Caco-2 (cell line): ENCODE data around the gene UBXN6. TPM values are rescaled to one million over a fixed set of nuclear protein-coding genes. Genes with fewer than 3 reads are reported as not detected.

ENCODE experiments used
- BruUV-seq: library from RNA; stranded (reverse); fragments of 400-500 nt; replicated peaks from 2 replicates; lab custom pipeline; 2021; lab: Mats Ljungman, UMichigan
- CTCF ChIA-PET: fragments of 300-600 bp; sonication (Branson Sonifier 250); formaldehyde crosslinking; loops from one replicate; lab custom pipeline; 2022; ENCODE audit warnings: antibody characterized with exemption; lab: Charles Lee
- POLR2A ChIA-PET: fragments of 300-600 bp; sonication (Branson Sonifier 250); formaldehyde crosslinking; loops from one replicate; lab custom pipeline; 2022; ENCODE audit warnings: antibody characterized with exemption; lab: Charles Lee
- DNase-seq, 2 experiments: peaks; one replicate each; pipeline versions ENCODE4 v3.0.0 to v3.0.0-alpha.2; 2020 to 2022
- H3K27me3 ChIP-seq: replicated peaks from 2 replicates; pipeline ENCODE4 v1.6.0; 2011; ENCODE audit warnings: low read length; ENCODE audit not compliant: control insufficient read depth, insufficient read depth
- H3K36me3 ChIP-seq: 2 replicates; pipeline ENCODE4 v1.5.1; 2011; ENCODE audit warnings: low read length; ENCODE audit not compliant: control insufficient read depth, insufficient read depth
- H3K4me1 ChIP-seq: fragments of 250-450 bp; sonication (Bioruptor Pico); 2 replicates; pipeline ENCODE4 v1.5.1; 2020; ENCODE audit warnings: mild to moderate bottlenecking
- H3K4me3 ChIP-seq: 2 replicates; pipeline ENCODE4 v1.5.1; 2011; ENCODE audit warnings: low read depth, mild to moderate bottlenecking, control low read depth, low read length
- H3K9me3 ChIP-seq: fragments of 250-450 bp; sonication (Bioruptor Pico); 2 replicates; pipeline ENCODE4 v1.5.1; 2020; ENCODE audit warnings: mild to moderate bottlenecking, moderate library complexity
- H3K27ac Mint-ChIP-seq: one replicate; pipeline ENCODE4 v1.8.0; 2022; ENCODE audit warnings: mixed read lengths; ENCODE audit not compliant: unreplicated experiment
- H3K27me3 Mint-ChIP-seq: one replicate; pipeline ENCODE4 v1.8.0; 2022; ENCODE audit warnings: mixed read lengths; ENCODE audit not compliant: insufficient read depth, unreplicated experiment
- H3K36me3 Mint-ChIP-seq: one replicate; pipeline ENCODE4 v1.8.0; 2022; ENCODE audit warnings: mild to moderate bottlenecking, mixed read lengths; ENCODE audit not compliant: insufficient read depth, unreplicated experiment
- H3K4me1 Mint-ChIP-seq: one replicate; pipeline ENCODE4 v1.8.0; 2022; ENCODE audit warnings: low read depth, mixed read lengths; ENCODE audit not compliant: unreplicated experiment
- H3K4me3 Mint-ChIP-seq: one replicate; pipeline ENCODE4 v1.8.0; 2022; ENCODE audit warnings: mild to moderate bottlenecking, moderate library complexity, mixed read lengths; ENCODE audit not compliant: unreplicated experiment
- H3K9me3 Mint-ChIP-seq: one replicate; pipeline ENCODE4 v1.8.0; 2022; ENCODE audit warnings: mixed read lengths; ENCODE audit not compliant: unreplicated experiment
- CTCF ChIP-seq, 2 experiments: fragments of 200-600 bp in 1 of 2; IDR thresholded peaks; 1 replicate in 1 of 2; 2 replicates in 1 of 2; pipeline versions ENCODE4 v1.5.1 to v1.8.0; 2011 to 2022; ENCODE audit warnings: antibody characterized with exemption in 1 of 2, control low read depth in 1 of 2, inconsistent platforms in 1 of 2, low read depth in 1 of 2, low read length in 1 of 2, mild to moderate bottlenecking in 1 of 2, moderate library complexity in 1 of 2; ENCODE audit not compliant: insufficient read depth in 1 of 2, severe bottlenecking in 1 of 2, unreplicated experiment in 1 of 2
- intact Hi-C: fragments of 100-400 bp; cut with micrococcal nuclease; formaldehyde crosslinking; loops from one replicate; pipeline ENCODE4 v1.10.0; 2022; ENCODE audit not compliant: unreplicated experiment
- total RNA-seq: library from RNA; stranded (reverse); gene quantifications from 2 replicates; pipeline ENCODE4 v1.2.3, GENCODE V29; 2022

The UBXN6 gene
- total RNA-seq, 1 experiment from 2014 or later = 42.9 TPM

DNA sequence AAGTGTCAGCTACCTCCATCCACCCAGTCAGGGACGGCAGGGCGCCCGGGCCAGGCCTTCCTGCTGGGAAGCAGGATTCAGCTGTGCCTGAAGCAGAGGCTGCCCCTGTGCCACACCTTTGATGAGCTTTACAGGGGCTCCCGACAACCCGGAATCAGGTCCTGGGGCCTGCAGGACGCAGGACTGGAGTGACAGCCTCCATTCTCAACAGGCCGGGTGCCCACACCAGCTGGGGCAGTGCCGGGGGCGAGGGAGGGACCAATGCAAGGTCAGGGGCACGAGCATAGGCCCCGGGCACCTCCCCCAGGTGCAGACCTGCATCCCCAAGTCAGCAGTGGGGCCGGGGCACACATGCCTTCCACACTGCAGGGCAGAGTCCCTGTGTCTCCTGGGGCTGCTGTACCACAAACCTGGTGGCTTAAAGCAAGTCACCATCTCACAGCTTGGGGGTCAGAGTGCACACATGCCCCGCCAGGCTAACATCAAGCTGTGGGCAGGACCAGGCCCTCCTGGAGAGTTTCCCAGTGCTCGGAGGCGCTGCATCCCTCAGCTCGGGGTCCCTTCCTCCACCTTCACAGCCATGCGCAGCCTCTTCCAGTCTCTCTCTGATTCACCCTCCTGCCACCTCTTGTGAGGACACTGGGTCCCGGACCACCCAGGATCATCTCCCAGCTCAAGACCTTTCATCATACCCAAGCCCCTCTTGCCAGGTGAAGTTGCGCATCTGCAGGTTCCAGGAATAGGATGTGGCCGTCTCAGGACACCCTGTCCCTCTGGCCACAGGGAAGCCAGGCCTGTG lies 13.4 kb downstream of the UBXN6 start:
- H3K9me3 Mint-ChIP-seq = no peaks in the 10 kb centered on the region
- CTCF ChIA-PET = no interaction called here
- DNase-seq = no peak
- peaks cover 1% of the 10 kb centered on the region; the same call in 1 of the 2 replicates for H3K36me3 ChIP-seq
- no peak overlapping the region for H3K4me3 ChIP-seq
- no peaks in the 10 kb centered on the region for H3K4me1 Mint-ChIP-seq
- H3K4me1 ChIP-seq = no peaks in the 10 kb centered on the region
- no TSS peak for BruUV-seq
- H3K9me3 ChIP-seq = no peaks in the 10 kb centered on the region
- intact Hi-C loops = no loop called here
- H3K27me3 ChIP-seq = no peaks in the 10 kb centered on the region
- no peak overlapping the region for H3K4me3 Mint-ChIP-seq
- no peak overlapping the region for H3K27ac Mint-ChIP-seq
- POLR2A ChIA-PET = interaction anchor here (1.1 kb wide), 1 partner anchor 27 kb away, joined by 3 read pairs; no protein-coding TSS in a partner anchor
- peaks cover 82% of the 10 kb centered on the region for H3K36me3 Mint-ChIP-seq
- H3K27me3 Mint-ChIP-seq = no peaks in the 10 kb centered on the region
- no peak for TF ChIP-seq CTCF (IDR thresholded peaks at IDR 0.05; ENCODE audit: insufficient read depth in 1 of 2, low read depth in 1 of 2, low read length in 1 of 2, severe bottlenecking in 1 of 2, unreplicated experiment in 1 of 2)

DNA sequence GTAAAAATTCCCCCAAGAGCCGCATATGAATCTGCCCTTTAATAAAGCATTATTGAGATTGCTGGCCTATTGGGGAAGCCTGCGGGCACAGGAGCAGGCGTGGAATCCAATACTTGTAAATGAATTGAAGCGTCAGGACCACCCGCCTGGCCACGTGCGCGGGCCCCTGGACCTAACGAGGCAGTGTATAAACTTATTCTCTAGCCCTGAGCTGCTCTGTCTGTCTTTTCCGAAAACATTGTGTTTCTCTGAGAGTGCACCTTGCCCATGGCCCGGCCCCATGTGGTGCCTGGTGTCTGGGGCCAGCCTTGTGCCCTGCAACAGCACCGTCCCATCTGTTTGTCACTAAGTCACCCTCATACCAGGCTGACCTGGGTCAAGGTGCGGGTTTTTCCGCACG lies 14.4 kb downstream of the UBXN6 start:
- Mint-ChIP-seq H3K36me3 (peaks cover 82% of the 10 kb centered on the region), H3K4me1 (no peaks in the 10 kb centered on the region), H3K27ac (no peak overlapping the region), H3K27me3 (no peaks in the 10 kb centered on the region), H3K4me3 (no peak overlapping the region), H3K9me3 (no peaks in the 10 kb centered on the region)
- CTCF ChIA-PET = no interaction called here
- Histone ChIP-seq H3K9me3 (no peaks in the 10 kb centered on the region), H3K27me3 (no peaks in the 10 kb centered on the region), H3K36me3 (peaks cover 1% of the 10 kb centered on the region; the same call in 1 of the 2 replicates), H3K4me3 (no peak overlapping the region), H3K4me1 (no peaks in the 10 kb centered on the region)
- no peak for DNase-seq
- no TSS peak for BruUV-seq
- POLR2A ChIA-PET = interaction anchor here (1.1 kb wide), 1 partner anchor 28 kb away, joined by 3 read pairs; no protein-coding TSS in a partner anchor
- intact Hi-C loops = no loop called here
- no peak for TF ChIP-seq CTCF (IDR thresholded peaks at IDR 0.05; ENCODE audit: insufficient read depth in 1 of 2, low read depth in 1 of 2, low read length in 1 of 2, severe bottlenecking in 1 of 2, unreplicated experiment in 1 of 2)

GRCh38 chr19:4442819-4443146 lies 14.8 kb downstream of the UBXN6 start:
- TSS peak; percentile 70 for BruUV-seq
- DNase-seq = no peak
- Histone ChIP-seq H3K4me3 (no peak overlapping the region), H3K4me1 (no peaks in the 10 kb centered on the region), H3K27me3 (no peaks in the 10 kb centered on the region), H3K9me3 (no peaks in the 10 kb centered on the region), H3K36me3 (peaks cover 1% of the 10 kb centered on the region; the same call in 1 of the 2 replicates)
- Mint-ChIP-seq H3K36me3 (peaks cover 83% of the 10 kb centered on the region), H3K4me3 (no peak overlapping the region), H3K27me3 (no peaks in the 10 kb centered on the region), H3K9me3 (no peaks in the 10 kb centered on the region), H3K27ac (no peak overlapping the region), H3K4me1 (no peaks in the 10 kb centered on the region)
- intact Hi-C loops = no loop called here
- CTCF ChIA-PET = no interaction called here
- no peak for TF ChIP-seq CTCF (IDR thresholded peaks at IDR 0.05; ENCODE audit: insufficient read depth in 1 of 2, low read depth in 1 of 2, low read length in 1 of 2, severe bottlenecking in 1 of 2, unreplicated experiment in 1 of 2)
- POLR2A ChIA-PET = no interaction called here
